Skeletal muscle cell (primary cell): ENCODE data around the gene FAM53A.
"Not testable (repeated sequence)": the region's sequence is repeated elsewhere in the genome, so short reads cannot be mapped to it uniquely, and the experiment has no call there.

ENCODE experiments used
- DNase-seq: peaks from one replicate; pipeline ENCODE4 v3.0.0-alpha.2; 2010; ENCODE audit warnings: low read depth
- H3K4me3 ChIP-seq: 2 replicates; pipeline ENCODE4 v1.5.1; 2011; ENCODE audit warnings: low read depth, mild to moderate bottlenecking, control low read depth, low read length, moderate library complexity

The FAM53A gene

DNA sequence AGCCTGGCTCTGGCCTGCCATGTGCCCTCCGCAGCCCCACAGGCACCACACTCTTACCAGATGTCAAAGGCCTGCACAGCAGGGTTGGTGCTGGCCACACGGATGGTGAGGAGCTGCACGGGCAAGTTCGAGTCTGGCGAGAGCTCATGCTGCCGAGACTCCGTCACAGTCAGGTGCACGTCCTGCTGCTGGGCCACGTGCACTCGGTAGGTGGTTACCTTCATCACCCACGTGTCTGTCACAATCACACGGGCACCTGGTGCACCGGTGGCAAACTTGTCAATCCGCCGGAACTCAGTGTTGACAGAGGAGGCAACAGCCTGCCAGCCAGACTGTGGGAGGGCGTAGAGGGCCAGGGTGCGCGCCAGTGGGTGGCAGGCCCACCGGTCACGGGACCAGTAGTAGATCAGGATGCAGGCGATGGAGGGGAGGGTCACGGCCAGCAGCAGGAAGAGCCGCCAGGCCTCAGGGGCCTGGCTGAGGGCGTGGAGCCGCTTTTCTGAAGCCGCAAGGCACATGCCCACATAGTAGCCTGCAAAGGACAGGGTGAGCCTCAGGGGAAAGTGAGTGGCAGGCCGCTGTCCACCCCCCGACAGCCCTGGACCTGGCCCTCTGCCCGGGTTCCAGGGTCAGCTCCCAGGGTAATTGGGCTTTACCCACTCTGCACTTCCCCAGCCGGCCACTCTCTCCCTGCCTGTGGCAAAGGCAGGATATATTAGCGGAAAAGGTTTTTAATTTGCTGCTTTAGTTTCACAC, 34.2 kb upstream of the FAM53A start:
- DNase-seq: no peak
- no peak overlapping the region for H3K4me3 ChIP-seq

GRCh38 chr4:1717129-1718094, 33.3 kb upstream of the FAM53A start:
- H3K4me3 ChIP-seq: no peak overlapping the region
- DNase-seq: no peak

DNA sequence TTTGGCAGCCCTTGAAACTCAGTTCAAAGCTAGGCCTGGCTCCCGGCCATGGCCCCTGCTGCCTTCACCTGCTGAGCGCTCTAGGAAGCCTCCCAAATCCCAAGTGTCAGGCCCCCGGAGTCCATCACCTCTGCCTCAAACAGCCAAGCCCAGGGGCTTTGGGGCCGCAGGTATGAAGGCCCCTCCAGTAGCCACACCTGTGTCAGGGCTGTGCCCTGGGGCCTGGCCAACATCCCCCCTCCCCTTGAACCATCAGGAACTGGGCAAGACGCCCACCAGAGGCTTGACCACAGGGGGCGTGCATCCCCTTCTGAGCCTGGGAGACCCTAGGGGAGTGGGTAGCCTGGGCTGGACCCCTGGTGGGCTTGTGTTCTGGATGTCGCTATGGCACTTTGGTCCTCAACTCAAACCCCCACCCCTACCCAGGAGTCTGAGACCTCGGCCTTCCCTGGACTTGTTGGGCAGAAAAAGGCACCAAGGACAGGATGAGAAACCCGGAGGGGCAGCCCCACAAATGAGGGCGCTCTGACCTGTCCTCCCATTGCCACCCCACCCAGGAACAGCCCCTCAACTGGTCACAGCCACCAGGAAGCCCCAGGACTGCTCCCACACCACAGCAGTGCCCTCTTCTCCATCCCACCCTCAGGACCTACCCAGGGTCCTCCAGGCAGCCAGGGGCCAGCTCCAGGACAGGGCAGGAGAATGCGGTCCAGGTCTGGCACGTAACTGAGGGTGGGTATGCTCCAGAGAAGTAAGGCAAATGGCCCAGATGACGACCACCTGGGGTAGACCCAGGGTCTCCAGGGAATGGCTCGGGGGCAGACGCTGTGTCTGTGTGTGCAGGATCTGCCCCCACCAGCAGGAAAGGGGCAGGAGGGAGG, 32.2 kb upstream of the FAM53A start:
- no peak for DNase-seq
- H3K4me3 ChIP-seq: no peak overlapping the region

GRCh38 chr4:1715002-1715758, 31.1 kb upstream of the FAM53A start:
- no peak overlapping the region for H3K4me3 ChIP-seq

GRCh38 chr4:1714303-1715001, 30.3 kb upstream of the FAM53A start:
- no peak for DNase-seq
- no peak overlapping the region for H3K4me3 ChIP-seq

More at GRCh38 chr4:1715002-1715758, 31.1 kb upstream of the FAM53A start:
- DNase-seq: no peak

DNA sequence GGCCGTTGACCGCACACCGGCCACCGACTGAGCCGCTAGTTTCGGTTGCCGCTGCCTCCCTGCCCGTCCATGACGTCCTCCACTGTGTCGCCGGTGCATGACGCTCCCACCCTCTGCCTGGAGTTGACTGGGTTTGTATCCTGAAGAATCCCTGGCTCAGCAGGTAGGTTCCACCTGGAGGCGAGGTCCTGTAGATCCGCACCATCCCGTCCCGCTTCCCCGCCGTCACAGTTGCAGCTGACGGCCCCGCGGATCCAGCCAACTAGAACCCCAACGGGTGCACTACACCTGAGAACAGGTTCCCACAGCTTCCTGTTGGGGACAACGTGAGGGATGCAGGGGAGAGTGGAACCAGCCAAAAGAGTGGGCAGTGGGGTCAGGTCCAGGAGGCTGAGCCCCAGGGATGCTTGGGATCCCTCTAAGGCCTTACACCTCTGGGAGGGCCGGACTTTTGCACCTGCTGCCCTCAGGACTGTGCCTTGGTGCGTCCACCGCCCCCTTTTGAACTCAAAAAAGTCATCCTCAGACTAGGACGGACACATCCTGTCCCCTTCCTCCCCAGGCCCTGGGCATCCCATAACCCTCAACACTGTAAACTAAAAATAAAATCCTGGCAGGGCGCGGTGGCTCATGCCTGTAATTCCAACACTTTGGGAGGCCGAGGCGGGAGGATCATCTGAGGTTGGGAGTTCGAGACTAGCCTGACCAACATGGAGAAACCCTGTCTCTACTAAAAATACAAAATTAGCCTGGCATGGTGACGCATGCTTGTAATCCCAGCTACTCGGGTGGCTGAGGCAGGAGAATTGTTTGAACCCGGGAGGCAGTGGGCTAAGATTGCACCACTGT, 29.1 kb upstream of the FAM53A start:
- peak overlapping the region; percentile 77 for H3K4me3 ChIP-seq
- DNase-seq: no peak

GRCh38 chr4:1712216-1713002, 28.3 kb upstream of the FAM53A start, which contains the start of gene SLBP:
SLBP (minus strand) TSS chr4:1712319; CDS start chr4:1712188, 131 bp downstream.
- peak; percentile 73 for DNase-seq
- peak within 1 kb of the TSS; percentile 77 for H3K4me3 ChIP-seq

GRCh38 chr4:1711571-1712215, 27.6 kb upstream of the FAM53A start:
- H3K4me3 ChIP-seq: peak overlapping the region; percentile 77
- no peak for DNase-seq

DNA sequence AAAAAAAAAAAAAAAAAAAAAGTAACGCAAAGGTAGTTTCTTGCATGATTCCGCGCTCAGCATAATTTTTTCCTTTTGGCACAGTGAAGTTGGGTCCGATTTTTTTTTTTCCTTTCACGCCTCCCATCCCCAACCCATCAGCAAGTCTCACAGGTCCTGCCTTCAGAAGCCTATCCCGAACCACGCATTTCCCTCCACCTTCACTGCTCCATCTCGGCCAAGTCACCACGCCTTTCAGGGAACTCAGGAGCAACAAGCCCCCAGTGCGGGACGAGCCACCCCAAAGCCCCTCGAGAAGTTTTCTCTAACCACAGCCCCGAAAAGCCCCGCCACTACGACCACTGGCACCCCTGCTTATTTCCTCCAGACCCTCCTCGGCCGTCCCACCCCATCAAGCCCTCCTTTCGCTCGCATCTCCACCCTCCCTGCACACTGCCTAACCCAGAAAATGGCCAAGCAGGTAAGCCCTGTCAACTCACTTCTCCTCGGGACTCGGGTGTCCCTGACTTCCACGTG, 27.0 kb upstream of the FAM53A start:
- no peak for DNase-seq
- peak overlapping the region; percentile 77 for H3K4me3 ChIP-seq

- no peak for DNase-seq
- no peak overlapping the region for H3K4me3 ChIP-seq
These were observed 24.5 kb upstream of the FAM53A start for GRCh38 chr4:1708581-1708980.

DNA sequence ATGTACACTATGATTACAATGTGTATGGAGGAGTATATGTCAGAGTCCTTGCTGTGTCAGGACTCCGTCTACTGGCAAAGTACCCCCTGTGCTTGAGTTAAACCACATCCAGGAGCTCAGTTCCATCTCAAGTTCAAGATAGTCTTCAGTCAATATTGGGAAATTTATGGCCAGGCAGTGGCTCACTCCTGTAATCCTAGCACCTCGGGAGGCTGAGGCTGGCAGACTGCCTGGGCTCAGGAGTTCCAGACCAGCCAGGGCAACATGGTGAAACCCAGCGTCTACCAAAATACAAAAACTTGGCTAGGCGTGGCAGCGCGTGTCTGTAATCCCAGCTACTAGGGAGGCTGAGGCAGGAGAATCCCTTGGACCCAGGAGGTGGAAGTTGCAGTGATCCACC, 22.2 kb upstream of the FAM53A start:
- no peak for DNase-seq
- no peak overlapping the region for H3K4me3 ChIP-seq

DNA sequence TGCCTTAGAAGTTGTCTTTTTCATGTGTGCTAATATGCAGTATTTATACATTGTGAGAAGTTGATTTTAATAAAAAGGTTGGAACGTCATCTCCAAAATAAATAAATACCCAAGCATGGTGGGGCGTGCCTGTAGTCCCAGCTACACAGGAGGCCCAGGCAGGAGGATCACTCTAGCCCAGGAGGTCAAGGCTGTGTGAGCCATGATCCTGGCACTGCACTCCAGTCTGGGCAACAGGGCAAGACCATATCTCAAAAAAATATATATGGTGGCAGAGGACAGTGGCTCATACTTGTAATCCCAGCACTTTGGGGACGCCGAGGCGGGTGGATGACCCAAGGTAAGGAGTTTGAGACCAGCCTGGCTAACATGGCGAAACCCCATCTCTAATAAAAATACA, 21.6 kb upstream of the FAM53A start:
- H3K4me3 ChIP-seq: no peak overlapping the region
- DNase-seq: no peak

- DNase-seq: no peak
- no peak overlapping the region for H3K4me3 ChIP-seq
These were observed 19.8 kb upstream of the FAM53A start for GRCh38 chr4:1703867-1704266.

DNA sequence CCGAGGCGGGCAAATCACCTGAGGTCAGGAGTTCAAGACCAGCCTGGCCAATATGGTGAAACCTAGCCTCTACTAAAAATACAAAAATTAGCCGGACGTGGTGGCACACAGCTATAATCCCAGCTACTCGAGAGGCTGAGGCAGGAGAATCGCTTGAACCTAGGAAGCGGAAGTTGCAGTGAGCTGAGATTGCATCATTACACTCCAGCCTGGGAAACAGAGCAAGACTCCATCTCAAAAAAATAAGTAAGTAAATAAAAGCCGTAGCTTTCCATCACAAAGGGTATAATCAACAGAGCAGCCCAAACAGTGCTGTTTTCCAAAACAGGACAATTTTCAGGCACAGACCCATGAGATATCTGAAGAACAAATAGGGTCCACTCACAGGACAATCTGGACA, 17.6 kb upstream of the FAM53A start:
- not testable (repeated sequence) for DNase-seq, H3K4me3 ChIP-seq

GRCh38 chr4:1695913-1696312, 11.8 kb upstream of the FAM53A start:
- H3K4me3 ChIP-seq: no peak overlapping the region
- DNase-seq: peak; percentile 31
